GM18873 (cell line): Measurements from ENCODE around the gene ZNF316.
"Not testable (repeated sequence)": the region's sequence is repeated elsewhere in the genome, so short reads cannot be mapped to it uniquely, and the experiment has no call there.

Experiments used
- ATAC-seq: cut with Tn5 transposase; IDR thresholded peaks from one replicate; pipeline ENCODE4 v1.9.1; 2021; ENCODE audit warnings: mild to moderate bottlenecking, moderate library complexity, moderate number of reproducible peaks; ENCODE audit not compliant: unreplicated experiment, low FRiP score

ZNF316 gene

GRCh38 chr7:6621195-6622133, 15.7 kb upstream of the ZNF316 start:
- ATAC-seq, result no peak

GRCh38 chr7:6622134-6622710, 14.9 kb upstream of the ZNF316 start:
- no peak for ATAC-seq

GRCh38 chr7:6623589-6624245, 13.4 kb upstream of the ZNF316 start:
- ATAC-seq, result no peak

GRCh38 chr7:6624246-6624611, 12.9 kb upstream of the ZNF316 start:
- ATAC-seq, result no peak

GRCh38 chr7:6628045-6628444, 9.1 kb upstream of the ZNF316 start:
- no peak for ATAC-seq

GRCh38 chr7:6630007-6630849, 6.9 kb upstream of the ZNF316 start:
- no peak for ATAC-seq

GRCh38 chr7:6631605-6632004, 5.5 kb upstream of the ZNF316 start:
- no peak for ATAC-seq

- no peak for ATAC-seq
These were observed 3.1 kb upstream of the ZNF316 start for GRCh38 chr7:6634021-6634420.

- ATAC-seq, result not testable (repeated sequence)
These were observed 2.1 kb upstream of the ZNF316 start for GRCh38 chr7:6634971-6635370.

GRCh38 chr7:6637544-6638229, 569 bp downstream of the ZNF316 start:
- ATAC-seq, result peak; percentile 58

GRCh38 chr7:6639032-6639431, 1.9 kb downstream of the ZNF316 start:
- no peak for ATAC-seq

- ATAC-seq, result no peak
These were observed 2.5 kb downstream of the ZNF316 start for GRCh38 chr7:6639627-6640026.

- no peak for ATAC-seq
These were observed 3.2 kb downstream of the ZNF316 start for GRCh38 chr7:6640246-6640721.

- ATAC-seq, result no peak
These were observed 4.4 kb downstream of the ZNF316 start for GRCh38 chr7:6641305-6642035.

GRCh38 chr7:6642239-6642839, 5.2 kb downstream of the ZNF316 start:
- no peak for ATAC-seq

- no peak for ATAC-seq
These were observed 5.9 kb downstream of the ZNF316 start for GRCh38 chr7:6642861-6643640.

GRCh38 chr7:6643915-6644625, 7.0 kb downstream of the ZNF316 start:
- ATAC-seq, result no peak
